ENCODE results near the gene KSR2.
A peak's percentile ranks its signal among the peaks of the same experiment; 100 is the strongest.
"Not testable (repeated sequence)": the region's sequence is repeated elsewhere in the genome, so short reads cannot be mapped to it uniquely, and the experiment has no call there.

The KSR2 gene

GRCh38 chr12:117889098-117889497 is 79.7 kb downstream of the KSR2 start:
- DNase-seq = no peak

GRCh38 chr12:117885211-117885610 is 83.6 kb downstream of the KSR2 start:
- DNase-seq = no peak

- no peak for DNase-seq
These were observed 84.6 kb downstream of the KSR2 start for GRCh38 chr12:117884161-117884560.

- DNase-seq = no peak
These were observed 86.1 kb downstream of the KSR2 start for GRCh38 chr12:117882603-117883184.

GRCh38 chr12:117882181-117882580 is 86.6 kb downstream of the KSR2 start:
- DNase-seq = no peak

GRCh38 chr12:117881517-117881916 is 87.3 kb downstream of the KSR2 start:
- no peak for DNase-seq

GRCh38 chr12:117878605-117879004 is 90.2 kb downstream of the KSR2 start:
- no peak for DNase-seq

GRCh38 chr12:117876436-117876816 is 92.4 kb downstream of the KSR2 start:
- no peak for DNase-seq

GRCh38 chr12:117875744-117876435 is 92.9 kb downstream of the KSR2 start:
- DNase-seq = peak; percentile 62

GRCh38 chr12:117874842-117875434 is 93.9 kb downstream of the KSR2 start:
- DNase-seq = peak; percentile 46

- DNase-seq = not testable (repeated sequence)
These were observed 94.6 kb downstream of the KSR2 start for GRCh38 chr12:117874198-117874597.

GRCh38 chr12:117872546-117873169 is 96.1 kb downstream of the KSR2 start:
- no peak for DNase-seq

- no peak for DNase-seq
These were observed 99.2 kb downstream of the KSR2 start for GRCh38 chr12:117869551-117869950.

GRCh38 chr12:117867348-117867747 is 101.4 kb downstream of the KSR2 start:
- DNase-seq = no peak

- DNase-seq = no peak
These were observed 103.3 kb downstream of the KSR2 start for GRCh38 chr12:117865505-117865904.

GRCh38 chr12:117863002-117863709 is 105.6 kb downstream of the KSR2 start:
- no peak for DNase-seq

GRCh38 chr12:117861691-117862090 is 107.1 kb downstream of the KSR2 start:
- no peak for DNase-seq

- DNase-seq = not testable (repeated sequence)
These were observed 108.0 kb downstream of the KSR2 start for GRCh38 chr12:117860787-117861290.

- no peak for DNase-seq
These were observed 108.7 kb downstream of the KSR2 start for GRCh38 chr12:117860111-117860510.

GRCh38 chr12:117857632-117858612 is 110.9 kb downstream of the KSR2 start:
- no peak for DNase-seq

- not testable (repeated sequence) for DNase-seq
These were observed 111.7 kb downstream of the KSR2 start for GRCh38 chr12:117857139-117857538.

- DNase-seq = no peak
These were observed 113.6 kb downstream of the KSR2 start for GRCh38 chr12:117855165-117855564.

Data from DMS153 (cell line).